ENCODE results near the gene CFAP210.
A peak's percentile ranks its signal among the peaks of the same experiment; 100 is the strongest.

Gene CFAP210, protein sequence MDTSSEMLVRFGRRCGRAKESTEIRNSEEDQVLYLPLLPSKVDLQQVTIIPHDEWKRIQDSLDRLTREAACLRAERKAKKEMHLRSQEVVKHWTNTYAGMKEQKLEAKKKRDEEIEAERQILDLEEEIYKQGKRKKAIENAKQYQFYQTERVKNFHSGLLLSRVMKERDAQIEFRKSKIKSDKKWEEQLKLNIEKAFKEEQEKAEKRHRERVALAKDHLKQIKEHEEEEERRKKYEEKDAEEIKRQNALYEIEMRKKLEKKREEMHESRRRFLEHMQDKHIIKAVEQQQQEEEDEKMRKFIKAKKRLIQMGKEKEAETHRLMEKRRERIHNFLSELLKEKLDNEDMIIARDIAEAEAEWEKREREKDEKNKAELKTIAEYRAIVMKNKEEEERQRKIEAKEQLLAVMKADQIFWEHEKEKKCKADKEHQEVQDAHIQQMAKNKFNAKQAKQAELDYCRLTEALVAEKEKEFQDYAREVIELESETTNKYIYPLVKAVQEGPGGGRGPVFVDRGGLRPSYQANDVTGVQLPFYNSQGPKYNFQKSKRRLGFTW

DNA sequence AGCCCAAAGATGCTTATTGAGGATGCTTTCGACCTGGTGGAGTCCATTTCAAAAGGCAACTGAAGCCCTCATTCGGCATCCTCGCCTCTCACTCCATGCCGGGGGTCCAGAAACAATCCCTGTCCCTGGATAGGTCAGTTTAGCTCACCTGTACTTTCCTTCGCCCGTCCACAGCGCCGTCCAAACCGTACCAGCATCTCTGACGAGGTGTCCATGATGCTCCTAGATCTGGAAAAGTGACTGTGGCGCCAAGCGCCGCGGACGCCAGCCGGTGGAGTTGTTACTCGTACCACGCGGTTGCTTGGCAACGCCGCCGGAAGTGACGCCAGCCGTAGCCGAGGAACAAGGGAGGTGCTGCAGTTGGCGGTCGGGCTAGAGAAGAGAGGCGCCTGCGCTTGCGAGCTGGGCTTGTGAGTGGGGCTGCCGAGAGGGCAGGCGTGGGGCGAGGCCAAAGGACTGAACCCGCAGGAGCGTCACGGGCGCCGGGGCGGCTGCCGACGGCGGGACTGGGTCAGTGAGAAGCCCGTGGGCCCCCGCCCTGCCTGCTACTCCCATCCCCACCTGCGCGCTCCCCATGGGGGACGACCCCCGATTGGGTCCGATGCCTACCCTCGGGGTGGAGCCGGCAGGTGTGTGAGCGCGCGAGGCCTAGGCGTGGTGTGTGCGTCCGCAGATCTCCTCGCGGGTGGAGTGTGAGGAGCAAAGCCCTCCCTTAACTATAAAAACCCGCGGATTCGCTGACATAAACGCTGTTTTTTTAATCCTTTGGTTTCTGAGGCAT is at the start of gene CFAP210, which contains the start of gene PHOSPHO2:
CFAP210 (minus strand) TSS at position 293 of the 781 bp plus-strand sequence; CDS start at position 215, 78 bp downstream.
PHOSPHO2 (plus strand) TSS at position 357 of the 781 bp plus-strand sequence. CDS start 6,503 bp downstream, outside the sequence.
- peak; percentile 79 to 100 (median 95) for DNase-seq

GRCh38 chr2:169743549-169743948 is 49.3 kb upstream of the CFAP210 start:
- DNase-seq, result peak in 30 of 58 donors; percentile 2 to 66 (median 27)

DNA sequence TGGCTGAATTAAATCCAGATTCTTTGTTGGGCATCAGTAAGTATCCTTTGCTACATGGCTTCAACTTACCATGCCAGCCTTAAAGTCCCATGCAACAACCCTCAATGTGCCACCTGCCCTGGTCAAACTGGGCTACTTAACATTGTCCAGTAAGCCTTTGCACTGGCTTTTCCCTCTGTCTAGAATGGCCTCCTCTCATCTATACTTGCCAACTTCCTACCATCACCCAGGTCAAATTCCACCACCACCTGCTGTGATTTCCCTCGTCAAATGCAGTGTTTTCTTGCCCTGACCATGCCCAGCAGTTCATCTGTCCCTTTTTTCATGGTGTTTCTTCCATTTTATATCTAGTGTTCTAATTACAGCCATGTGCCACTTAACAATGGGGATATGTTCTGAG is 45.1 kb upstream of the CFAP210 start:
- DNase-seq, result no peak

DNA sequence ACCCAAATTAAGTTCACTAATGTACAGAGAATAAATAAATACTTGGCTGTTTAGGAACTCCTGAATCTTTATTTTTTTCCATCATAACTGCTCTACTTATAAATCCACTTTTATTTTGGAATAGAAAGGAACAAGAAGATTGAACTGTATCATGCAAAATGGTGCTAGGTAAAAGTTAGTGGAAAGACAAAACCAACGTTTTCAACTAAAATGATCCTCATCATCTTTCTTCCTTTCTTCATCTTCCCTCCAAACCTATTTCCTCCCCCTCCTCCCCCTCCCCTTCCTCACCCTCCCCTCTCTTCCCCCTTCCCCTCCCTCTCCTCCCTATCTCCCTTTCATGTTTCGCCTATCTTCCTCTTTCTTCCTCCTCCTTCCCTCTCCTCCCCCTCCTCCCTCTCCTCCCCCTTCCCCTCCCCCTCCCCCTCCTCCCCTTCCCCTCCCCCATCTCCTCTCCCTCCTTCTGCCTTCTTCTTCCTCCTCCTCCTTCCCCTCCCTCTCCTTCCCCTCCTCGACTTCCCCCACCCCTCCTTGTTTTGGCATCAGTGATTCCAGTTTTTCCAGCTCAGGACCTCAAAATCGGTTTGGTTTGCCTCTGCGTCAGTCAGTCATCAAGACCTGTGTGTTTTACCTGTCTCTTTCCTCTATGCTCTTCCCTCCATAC is 44.5 kb upstream of the CFAP210 start:
- DNase-seq, result no peak

- DNase-seq, result no peak
Observed at GRCh38 chr2:169736902-169737301, 42.7 kb upstream of the CFAP210 start.

GRCh38 chr2:169735623-169736022 is 41.4 kb upstream of the CFAP210 start:
- no peak for DNase-seq

DNA sequence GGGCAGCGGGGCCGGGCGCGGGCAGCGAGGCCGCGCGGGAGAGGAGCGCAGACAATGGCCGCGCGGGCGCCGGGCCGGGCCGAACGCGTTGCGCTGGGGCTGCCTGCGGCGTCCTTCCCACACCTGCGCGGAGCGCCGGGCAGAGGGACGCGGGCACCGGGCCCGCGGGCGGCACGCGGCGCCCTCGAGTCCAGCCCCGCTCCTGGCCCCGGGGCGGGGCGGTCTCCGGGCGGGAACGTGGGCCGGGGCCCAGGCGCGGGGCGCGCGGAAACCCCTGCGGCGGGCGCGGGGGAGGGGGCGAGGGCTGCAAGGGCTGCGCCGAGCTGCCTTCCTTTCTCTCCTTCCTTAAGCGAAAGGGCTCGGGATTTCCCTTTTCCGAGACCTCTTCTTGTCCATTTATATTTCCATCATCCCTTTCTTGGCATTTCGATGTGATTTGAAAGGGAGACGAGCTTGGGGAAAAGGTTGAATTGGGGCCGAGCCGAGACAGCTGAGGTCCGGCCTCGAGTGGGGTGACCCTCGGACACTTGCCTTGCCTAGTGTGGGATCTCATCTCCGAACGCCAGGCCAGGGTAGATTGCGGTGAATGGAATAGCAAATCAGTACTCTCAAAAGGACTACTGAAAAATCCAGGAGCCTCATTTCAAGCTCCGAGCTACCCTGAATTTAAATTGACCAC is 40.1 kb upstream of the CFAP210 start:
- peak in 13 of 58 donors; percentile 5 to 54 (median 15) for DNase-seq

GRCh38 chr2:169732583-169733358 is 38.6 kb upstream of the CFAP210 start:
- DNase-seq, result no peak

- no peak for DNase-seq
Observed at GRCh38 chr2:169732075-169732474, 37.9 kb upstream of the CFAP210 start.

DNA sequence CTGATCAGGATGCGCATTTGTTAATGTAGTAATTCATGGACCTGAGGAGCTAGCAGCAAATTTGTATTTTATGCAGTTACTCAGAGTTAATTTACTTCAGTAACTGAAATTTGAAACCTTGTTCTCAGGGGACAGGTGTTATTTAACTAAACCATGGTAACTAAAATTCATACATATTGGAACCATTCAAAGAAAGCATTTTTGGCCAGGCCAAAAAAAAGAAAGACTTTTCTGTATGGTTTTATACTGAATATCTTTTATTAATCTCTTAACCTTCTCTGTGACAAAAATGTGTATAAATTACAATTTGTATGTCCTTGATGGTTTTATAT is 35.0 kb upstream of the CFAP210 start:
- no peak for DNase-seq

DNA sequence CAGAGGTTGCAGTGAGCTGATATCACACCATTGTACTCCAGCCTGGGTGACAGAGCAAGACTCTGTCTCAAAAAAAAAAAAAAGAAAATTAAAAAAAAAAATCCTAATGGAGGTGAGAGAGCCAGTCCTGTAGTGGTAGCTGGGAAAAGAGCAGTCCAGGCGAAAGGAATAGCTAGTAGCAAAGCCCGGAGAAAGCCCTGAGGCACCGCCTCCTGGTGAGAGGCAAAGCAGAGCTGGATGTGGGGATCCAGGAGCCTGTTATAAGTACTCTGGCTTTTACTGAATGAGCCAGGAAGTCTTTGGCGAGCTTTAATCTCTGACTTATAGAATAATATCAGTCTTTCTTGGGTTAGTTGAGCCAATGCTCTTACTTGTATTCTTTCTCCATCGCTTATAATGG is 32.9 kb upstream of the CFAP210 start:
- DNase-seq, result no peak

DNA sequence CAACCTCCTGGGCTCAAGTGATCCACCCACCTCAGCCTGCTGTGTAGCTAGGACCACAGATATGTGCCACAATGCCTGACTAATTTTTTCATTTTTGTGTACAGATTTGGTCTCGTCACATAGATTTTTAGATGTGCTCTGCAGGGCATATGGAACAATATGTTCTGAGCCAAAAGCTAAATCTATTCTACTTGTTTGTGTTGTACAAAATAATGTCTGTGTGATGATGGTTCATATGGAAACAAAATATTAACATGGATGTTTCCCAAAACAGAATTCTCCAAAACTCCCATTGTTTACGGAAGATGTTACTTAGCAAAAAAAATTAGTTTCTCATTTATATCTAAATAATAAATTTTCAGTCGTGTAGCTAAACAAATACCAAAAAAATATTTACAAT is 26.8 kb upstream of the CFAP210 start:
- DNase-seq, result peak in 1 of 58 donors; percentile 10

DNA sequence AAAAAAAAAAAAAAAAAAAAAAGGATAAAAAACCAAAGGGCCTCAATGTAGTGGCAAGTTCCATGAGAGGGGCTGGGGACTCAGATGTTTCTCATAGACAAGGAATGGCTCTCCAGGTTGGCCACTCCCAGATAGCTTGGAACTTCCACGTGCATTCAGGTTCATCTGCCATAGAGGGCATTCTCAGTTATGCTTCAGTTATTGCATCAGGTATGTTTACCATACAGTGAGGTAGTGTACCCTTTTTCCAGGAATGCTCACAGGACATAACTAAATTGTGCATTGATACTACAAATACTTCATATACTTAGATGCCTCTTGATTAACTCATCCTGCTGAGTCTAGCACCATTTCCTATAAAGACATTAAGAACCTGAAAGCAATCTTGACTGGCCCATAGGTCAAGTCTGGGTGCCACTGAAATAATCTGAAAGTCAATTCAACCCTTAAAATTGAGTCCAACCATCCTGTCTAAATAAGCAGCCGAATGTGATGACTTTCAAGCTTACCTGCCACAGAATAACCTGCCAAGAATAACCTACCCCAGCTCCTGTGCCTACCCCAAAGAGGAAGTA is 24.8 kb upstream of the CFAP210 start:
- DNase-seq, result no peak

DNA sequence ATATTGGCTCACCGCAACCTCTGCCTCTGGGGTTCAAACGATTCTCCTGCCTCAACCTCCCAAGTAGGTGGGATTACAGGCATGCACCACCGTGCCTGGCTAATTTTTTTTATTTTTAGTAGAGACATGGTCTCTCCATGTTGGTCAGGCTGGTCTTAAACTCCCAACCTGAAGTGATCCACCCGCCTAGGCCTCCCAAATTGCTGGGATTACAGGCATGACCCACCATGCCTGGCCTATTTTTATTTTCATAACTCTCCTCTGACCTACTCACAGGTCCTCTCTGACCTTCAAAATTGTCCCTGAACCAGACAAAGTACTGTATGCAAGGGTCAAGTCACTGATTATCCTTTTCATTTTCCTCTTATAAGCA is 23.5 kb upstream of the CFAP210 start:
- no peak for DNase-seq

- DNase-seq, result peak in 3 of 58 donors; percentile 11 to 69 (median 12)
Observed at GRCh38 chr2:169716938-169717690, 22.9 kb upstream of the CFAP210 start.

- DNase-seq, result peak in 1 of 58 donors; percentile 16
Observed at GRCh38 chr2:169716238-169716886, 22.2 kb upstream of the CFAP210 start.

DNA sequence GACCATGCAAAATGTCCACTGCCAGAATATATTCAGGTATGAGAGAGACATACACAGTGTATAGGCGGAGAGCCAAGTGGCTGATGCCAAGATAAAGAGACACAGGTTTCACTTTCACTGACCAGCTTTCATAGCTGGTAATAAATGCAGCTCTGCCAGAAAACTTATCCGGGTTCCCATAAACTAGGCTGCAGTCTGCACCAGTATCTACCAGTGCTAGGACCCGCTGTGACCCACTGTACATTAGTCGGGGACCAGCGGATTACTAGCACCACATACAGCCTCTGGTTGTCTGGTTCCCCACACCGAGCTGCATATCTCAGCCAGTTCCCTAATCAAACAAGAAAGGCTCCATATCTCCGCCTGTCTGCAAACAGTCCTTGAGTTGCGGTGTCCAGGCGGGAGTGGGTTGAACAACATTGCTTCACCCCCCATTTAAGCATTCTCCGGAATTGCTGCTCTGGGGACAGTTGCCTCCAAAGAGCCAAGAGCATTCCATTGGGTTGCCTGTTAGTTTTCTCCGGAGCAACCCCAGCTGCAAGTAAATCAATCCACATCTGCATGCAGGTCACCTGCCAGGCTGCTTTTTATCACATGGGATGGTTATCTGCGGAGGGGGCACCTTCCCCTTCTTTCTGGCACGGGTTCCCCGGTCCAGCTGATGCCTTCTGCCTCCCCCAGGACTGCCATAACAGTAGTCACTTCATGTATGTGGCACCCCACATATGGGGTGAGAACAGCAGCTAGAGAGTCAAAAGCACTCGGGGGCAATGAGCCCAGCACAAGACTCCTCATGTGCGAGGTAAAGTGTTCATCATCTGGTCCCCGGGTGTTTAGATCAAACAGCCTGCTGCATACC is 21.4 kb upstream of the CFAP210 start:
- DNase-seq, result peak in 2 of 58 donors; percentile 7 to 19
